Nephron (organoid): ENCODE data around the gene NCKAP5L.
A peak's percentile ranks its signal among the peaks of the same experiment; 100 is the strongest.
"Not testable (repeated sequence)": the region's sequence is repeated elsewhere in the genome, so short reads cannot be mapped to it uniquely, and the experiment has no call there.

ENCODE experiments used
- H3K27ac Mint-ChIP-seq, 3 experiments: 2 replicates each; pipeline ENCODE4 v1.8.0; 2020; ENCODE audit warnings: mixed read lengths in 3 of 3, mild to moderate bottlenecking in 2 of 3, moderate library complexity in 1 of 3
- H3K27me3 Mint-ChIP-seq: 2 replicates; pipeline ENCODE4 v1.8.0; 2021; ENCODE audit warnings: low read depth, mild to moderate bottlenecking, moderate library complexity, mixed read lengths
- H3K36me3 Mint-ChIP-seq: 2 replicates; pipeline ENCODE4 v1.8.0; 2020; ENCODE audit warnings: low read depth, mixed read lengths
- H3K4me1 Mint-ChIP-seq: 2 replicates; pipeline ENCODE4 v1.8.0; 2020; ENCODE audit warnings: mixed read lengths
- H3K4me3 Mint-ChIP-seq, 3 experiments: 2 replicates each; pipeline ENCODE4 v1.8.0; 2020; ENCODE audit warnings: mild to moderate bottlenecking in 3 of 3, mixed read lengths in 3 of 3, moderate library complexity in 2 of 3
- H3K9me3 Mint-ChIP-seq: 2 replicates; pipeline ENCODE4 v1.8.0; 2020; ENCODE audit warnings: mixed read lengths
- CTCF ChIP-seq, 3 experiments: fragments of 200-600 bp; sonication (generic); IDR thresholded peaks; one replicate each; pipeline ENCODE4 v1.5.0; 2021; ENCODE audit warnings: antibody characterized with exemption in 3 of 3; ENCODE audit not compliant: unreplicated experiment in 3 of 3

NCKAP5L gene

DNA sequence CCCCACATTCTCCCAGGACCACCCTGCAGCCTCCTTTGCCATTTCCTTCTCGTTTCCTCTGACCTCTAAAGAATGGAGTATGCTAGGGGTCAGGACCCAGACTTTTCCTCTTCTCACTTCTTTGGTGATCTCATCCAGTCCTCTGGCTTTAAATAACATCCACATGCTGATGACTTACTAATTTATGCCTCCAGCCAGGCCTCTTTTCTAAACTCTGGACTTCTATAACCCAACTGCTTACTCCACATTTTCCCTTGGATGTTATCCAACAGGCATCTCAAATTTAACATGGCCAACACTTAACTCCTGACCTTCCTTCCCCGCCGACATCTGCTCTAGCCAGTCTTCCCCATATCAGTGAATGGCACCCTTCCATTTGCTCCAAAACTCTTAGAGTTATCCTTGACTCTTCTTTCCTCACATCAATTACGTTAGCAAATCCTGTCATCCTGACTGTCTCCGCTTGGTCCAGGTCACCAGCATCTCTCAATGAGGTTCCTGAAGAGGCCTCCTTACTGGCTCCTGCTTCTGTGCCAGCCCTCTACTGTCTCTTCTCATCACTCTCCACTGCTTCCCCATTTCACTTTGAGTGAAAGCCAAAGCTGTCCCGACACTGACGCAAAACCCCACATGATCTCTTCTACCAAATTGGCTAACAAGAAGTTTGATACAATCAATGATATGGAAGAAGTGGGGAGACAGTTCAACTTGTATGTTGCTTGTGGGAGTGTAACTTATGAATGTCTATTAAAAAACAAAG, 44.1 kb downstream of the NCKAP5L start:
- H3K4me3 Mint-ChIP-seq: peak overlapping the region in 2 of 3 experiments; percentile 0 to 6
- no peak for TF ChIP-seq CTCF (IDR thresholded peaks at IDR 0.05; ENCODE audit: unreplicated experiment in 3 of 3)
- no peaks in the 10 kb centered on the region for H3K9me3 Mint-ChIP-seq
- peaks cover 5% of the 10 kb centered on the region for H3K36me3 Mint-ChIP-seq
- peaks cover 22% of the 10 kb centered on the region for H3K4me1 Mint-ChIP-seq
- peak overlapping the region; percentile 41 to 91 (median 64) for H3K27ac Mint-ChIP-seq
- H3K27me3 Mint-ChIP-seq: peaks cover 19% of the 10 kb centered on the region

GRCh38 chr12:49780914-49781313, 47.3 kb downstream of the NCKAP5L start:
- not testable (repeated sequence) for H3K27ac Mint-ChIP-seq, H3K4me3 Mint-ChIP-seq, H3K9me3 Mint-ChIP-seq, H3K36me3 Mint-ChIP-seq
- Mint-ChIP-seq H3K4me1 (peaks cover 22% of the 10 kb centered on the region), H3K27me3 (peaks cover 31% of the 10 kb centered on the region)

- TF ChIP-seq CTCF (IDR thresholded peaks at IDR 0.05; ENCODE audit: unreplicated experiment in 3 of 3): no peak
- Mint-ChIP-seq H3K27ac (no peak overlapping the region), H3K27me3 (peaks cover 31% of the 10 kb centered on the region), H3K36me3 (no peaks in the 10 kb centered on the region), H3K4me1 (peaks cover 18% of the 10 kb centered on the region), H3K9me3 (no peaks in the 10 kb centered on the region), H3K4me3 (no peak overlapping the region)
These were observed 48.6 kb downstream of the NCKAP5L start for GRCh38 chr12:49779581-49779980.

DNA sequence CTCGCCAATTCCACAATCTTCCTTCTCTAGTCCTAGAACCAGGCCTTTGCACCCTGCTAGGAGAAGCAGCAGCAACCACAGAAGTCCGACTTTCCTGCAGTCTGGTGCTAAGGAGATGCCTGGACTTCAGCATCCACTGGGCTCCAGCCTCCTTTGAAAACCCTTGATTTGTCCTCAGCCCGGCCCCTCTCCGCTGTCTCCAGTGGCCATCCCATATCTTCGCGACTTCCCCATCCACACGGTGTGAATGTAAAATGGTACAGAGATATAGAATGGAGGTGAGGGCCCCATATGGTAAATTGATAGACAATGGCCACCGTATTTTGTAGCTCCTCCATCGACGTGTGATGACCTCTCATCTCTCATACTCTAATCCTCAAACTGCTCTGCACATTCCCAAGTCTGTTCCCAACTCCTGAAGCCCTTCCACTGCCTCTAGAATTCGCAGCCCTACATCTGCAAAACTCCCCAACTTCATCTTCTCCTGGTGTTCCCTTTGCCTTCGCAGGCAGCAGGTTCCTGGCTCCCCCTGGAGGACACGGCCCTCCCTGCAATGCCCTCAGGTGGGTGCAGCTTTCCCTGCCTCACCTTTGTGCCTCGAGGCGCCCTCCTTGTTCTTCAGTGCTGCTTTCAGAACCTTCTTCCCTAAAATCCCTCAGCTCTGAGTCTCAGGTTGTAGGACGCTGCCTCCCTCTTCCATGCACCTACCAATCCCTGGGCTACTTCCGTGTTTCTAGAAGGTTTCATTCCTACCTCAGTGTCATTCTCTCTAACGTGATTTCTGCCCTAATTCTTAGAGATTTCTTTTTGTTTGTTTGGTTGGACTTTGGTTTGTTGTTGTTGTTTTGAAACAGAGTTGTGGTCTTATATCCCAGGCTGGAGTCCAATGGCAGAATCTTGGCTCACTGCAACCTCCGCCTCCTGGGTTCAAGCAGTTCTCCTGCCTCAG, 50.1 kb downstream of the NCKAP5L start:
- TF ChIP-seq CTCF (IDR thresholded peaks at IDR 0.05; ENCODE audit: unreplicated experiment in 3 of 3): peak; percentile 62 to 70 (median 69)

GRCh38 chr12:49777341-49777740, 50.9 kb downstream of the NCKAP5L start:
- Mint-ChIP-seq H3K27ac (no peak overlapping the region), H3K27me3 (peaks cover 27% of the 10 kb centered on the region), H3K9me3 (no peaks in the 10 kb centered on the region), H3K4me3 (no peak overlapping the region), H3K4me1 (peaks cover 4% of the 10 kb centered on the region), H3K36me3 (no peaks in the 10 kb centered on the region)
- no peak for TF ChIP-seq CTCF (IDR thresholded peaks at IDR 0.05; ENCODE audit: unreplicated experiment in 3 of 3)

More for the DNA sequence above, 50.1 kb downstream of the NCKAP5L start:
- no peaks in the 10 kb centered on the region for H3K36me3 Mint-ChIP-seq
- H3K9me3 Mint-ChIP-seq: no peaks in the 10 kb centered on the region
- H3K27ac Mint-ChIP-seq: no peak overlapping the region
- peaks cover 4% of the 10 kb centered on the region for H3K4me1 Mint-ChIP-seq
- H3K27me3 Mint-ChIP-seq: peaks cover 28% of the 10 kb centered on the region
- H3K4me3 Mint-ChIP-seq: no peak overlapping the region

DNA sequence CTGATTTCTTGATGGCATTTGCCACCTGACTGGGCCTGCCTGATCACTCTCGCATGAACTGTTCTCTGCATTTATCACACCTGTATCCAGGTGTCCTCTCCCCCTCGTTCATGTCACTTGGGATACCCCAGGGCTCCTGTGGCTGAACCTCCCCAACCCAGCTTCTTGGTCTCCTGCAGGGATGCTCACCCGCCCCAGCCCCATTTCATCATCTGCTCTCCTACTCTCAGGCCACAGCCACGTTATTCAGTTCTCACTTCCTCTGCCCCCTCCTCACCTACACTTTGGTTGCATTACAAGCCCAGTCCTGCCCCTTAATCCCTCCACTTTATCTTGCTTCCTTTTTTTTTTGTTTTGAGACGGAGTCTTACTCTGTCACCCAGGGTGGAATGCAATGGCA, 51.4 kb downstream of the NCKAP5L start:
- Mint-ChIP-seq H3K4me1 (peaks cover 4% of the 10 kb centered on the region), H3K27ac (no peak overlapping the region), H3K9me3 (no peaks in the 10 kb centered on the region), H3K4me3 (no peak overlapping the region), H3K36me3 (no peaks in the 10 kb centered on the region), H3K27me3 (peaks cover 24% of the 10 kb centered on the region)
- TF ChIP-seq CTCF (IDR thresholded peaks at IDR 0.05; ENCODE audit: unreplicated experiment in 3 of 3): no peak
